ENCODE measurements around the gene NRG3.

NRG3 gene

GRCh38 chr10:82089327-82089726 is 214.3 kb downstream of the NRG3 start:
- peak; percentile 4 for DNase-seq (ENCODE audit: low read depth, low spot score)

GRCh38 chr10:82091413-82091812 is 216.4 kb downstream of the NRG3 start:
- no peak for DNase-seq (ENCODE audit: low read depth, low spot score)

- DNase-seq (ENCODE audit: low read depth, low spot score): no peak
These were observed 217.1 kb downstream of the NRG3 start for GRCh38 chr10:82092111-82092510.

GRCh38 chr10:82124713-82125112 is 249.7 kb downstream of the NRG3 start:
- no peak for DNase-seq (ENCODE audit: low read depth, low spot score)

- no peak for DNase-seq (ENCODE audit: low read depth, low spot score)
These were observed 253.5 kb downstream of the NRG3 start for GRCh38 chr10:82128527-82128926.

- DNase-seq (ENCODE audit: low read depth, low spot score): no peak
These were observed 261.1 kb downstream of the NRG3 start for GRCh38 chr10:82136103-82136502.

- DNase-seq (ENCODE audit: low read depth, low spot score): no peak
These were observed 269.2 kb downstream of the NRG3 start for GRCh38 chr10:82144153-82144552.

GRCh38 chr10:82148764-82149163 is 273.8 kb downstream of the NRG3 start:
- DNase-seq (ENCODE audit: low read depth, low spot score): no peak

GRCh38 chr10:82149674-82150073 is 274.7 kb downstream of the NRG3 start:
- peak; percentile 2 for DNase-seq (ENCODE audit: low read depth, low spot score)

GRCh38 chr10:82150123-82150900 is 275.3 kb downstream of the NRG3 start:
- peak; percentile 13 for DNase-seq (ENCODE audit: low read depth, low spot score)

- DNase-seq (ENCODE audit: low read depth, low spot score): peak; percentile 1
These were observed 285.3 kb downstream of the NRG3 start for GRCh38 chr10:82160307-82160706.

GRCh38 chr10:82161264-82161663 is 286.3 kb downstream of the NRG3 start:
- no peak for DNase-seq (ENCODE audit: low read depth, low spot score)

- no peak for DNase-seq (ENCODE audit: low read depth, low spot score)
These were observed 287.7 kb downstream of the NRG3 start for GRCh38 chr10:82162549-82163195.

GRCh38 chr10:82171899-82172298 is 296.9 kb downstream of the NRG3 start:
- DNase-seq (ENCODE audit: low read depth, low spot score): no peak

GRCh38 chr10:82176587-82176986 is 301.6 kb downstream of the NRG3 start:
- DNase-seq (ENCODE audit: low read depth, low spot score): no peak

GRCh38 chr10:82190432-82191260 is 315.7 kb downstream of the NRG3 start:
- no peak for DNase-seq (ENCODE audit: low read depth, low spot score)

GRCh38 chr10:82191653-82192052 is 316.7 kb downstream of the NRG3 start:
- DNase-seq (ENCODE audit: low read depth, low spot score): no peak

- DNase-seq (ENCODE audit: low read depth, low spot score): no peak
These were observed 317.7 kb downstream of the NRG3 start for GRCh38 chr10:82192665-82193064.

- no peak for DNase-seq (ENCODE audit: low read depth, low spot score)
These were observed 319.4 kb downstream of the NRG3 start for GRCh38 chr10:82194419-82194818.

- DNase-seq (ENCODE audit: low read depth, low spot score): peak; percentile 44
These were observed 331.8 kb downstream of the NRG3 start for GRCh38 chr10:82206831-82207230.

GRCh38 chr10:82208726-82209125 is 333.7 kb downstream of the NRG3 start:
- no peak for DNase-seq (ENCODE audit: low read depth, low spot score)

- DNase-seq (ENCODE audit: low read depth, low spot score): no peak
These were observed 335.3 kb downstream of the NRG3 start for GRCh38 chr10:82210331-82210730.
